Heart left ventricle (tissue), 13 donors: ENCODE results near the gene GBP4.

Experiments used
- POLR2A ChIP-seq, 2 donors: fragments of 450-650 bp; IDR thresholded peaks; one replicate each; pipeline ENCODE4 v1.6.1; 2017; ENCODE audit warnings: antibody characterized with exemption in 2 of 2, mild to moderate bottlenecking in 2 of 2, moderate library complexity in 2 of 2
- TF ChIP-seq, protein P1 (sequence below), 12 donors: fragments of 200-600 bp; sonication (generic) in 4 of 12; IDR thresholded peaks; one replicate each; pipeline versions ENCODE4 v1.5.0 to v1.8.0; 2018 to 2022; ENCODE audit warnings: antibody characterized with exemption in 12 of 12, mild to moderate bottlenecking in 5 of 12
- donor health status: ischemic (EF 13 %, LVEDD 7.1; RV severe dilation, severe dysfunction).
- donor health status: DM: no; HTN: yes; CAD: no.
- donor health status: DM: no; HTN: no; CAD: no.
- donor health status: ischemic (EF 25% LVEDD 6.9; RV normal size, moderate dysfunction).
- donor health status: ischemic (EF 25% LVEDD 5.7; RV mildly dilated, moderate dysfunction).
- donor health status: ischemic (EF 35%, LVEDD 5.7; RV mildly dilated, moderate dysfunction).
- donor health status: nonischemic (EF 11% LVEDD 7.7; RV severe dilation, severe dysfunction).
- donor health status: DM: yes; HTN: yes; CAD: no.
- donor health status: PGD.
- donor health status: ischemic (EF 29% LVEDD 5.4; RV normal size, mild dysfunction).
- donor health status: nonischemic (EF 23%, LVEDD 6.1; RV moderate dilation, normal function).

GRCh38 chr1:89170170-89171066 lies 28.3 kb downstream of the GBP4 start:
- TF ChIP-seq POLR2A (IDR thresholded peaks at IDR 0.05), result no peak
- TF ChIP-seq, protein P1, sequence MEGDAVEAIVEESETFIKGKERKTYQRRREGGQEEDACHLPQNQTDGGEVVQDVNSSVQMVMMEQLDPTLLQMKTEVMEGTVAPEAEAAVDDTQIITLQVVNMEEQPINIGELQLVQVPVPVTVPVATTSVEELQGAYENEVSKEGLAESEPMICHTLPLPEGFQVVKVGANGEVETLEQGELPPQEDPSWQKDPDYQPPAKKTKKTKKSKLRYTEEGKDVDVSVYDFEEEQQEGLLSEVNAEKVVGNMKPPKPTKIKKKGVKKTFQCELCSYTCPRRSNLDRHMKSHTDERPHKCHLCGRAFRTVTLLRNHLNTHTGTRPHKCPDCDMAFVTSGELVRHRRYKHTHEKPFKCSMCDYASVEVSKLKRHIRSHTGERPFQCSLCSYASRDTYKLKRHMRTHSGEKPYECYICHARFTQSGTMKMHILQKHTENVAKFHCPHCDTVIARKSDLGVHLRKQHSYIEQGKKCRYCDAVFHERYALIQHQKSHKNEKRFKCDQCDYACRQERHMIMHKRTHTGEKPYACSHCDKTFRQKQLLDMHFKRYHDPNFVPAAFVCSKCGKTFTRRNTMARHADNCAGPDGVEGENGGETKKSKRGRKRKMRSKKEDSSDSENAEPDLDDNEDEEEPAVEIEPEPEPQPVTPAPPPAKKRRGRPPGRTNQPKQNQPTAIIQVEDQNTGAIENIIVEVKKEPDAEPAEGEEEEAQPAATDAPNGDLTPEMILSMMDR (IDR thresholded peaks at IDR 0.05), result no peak
